ENCODE results near the gene NR1D2.

Gene NR1D2

GRCh38 chr3:23984934-23985333 lies 39.8 kb downstream of the NR1D2 start:
- no peak for TF ChIP-seq CTCF (IDR thresholded peaks at IDR 0.05; ENCODE audit: extremely low read depth, insufficient read depth, missing control alignments)
- DNase-seq (ENCODE audit: low spot score), result no peak
- in situ Hi-C loops (cut with MboI; ENCODE audit: low pct_unique_long_range_greater_than_20kb, low sequenced_read_pairs, unreplicated experiment), result loop anchor here (25.0 kb wide), 1 partner anchor 252 kb away; no protein-coding TSS in a partner anchor

- DNase-seq (ENCODE audit: low spot score), result no peak
- TF ChIP-seq CTCF (IDR thresholded peaks at IDR 0.05; ENCODE audit: extremely low read depth, insufficient read depth, missing control alignments), result no peak
- in situ Hi-C loops (cut with MboI; ENCODE audit: low pct_unique_long_range_greater_than_20kb, low sequenced_read_pairs, unreplicated experiment), result loop anchor here (25.0 kb wide), 1 partner anchor 251 kb away; no protein-coding TSS in a partner anchor
These were observed 40.9 kb downstream of the NR1D2 start for GRCh38 chr3:23985747-23986544.

GRCh38 chr3:23987356-23987755 lies 42.3 kb downstream of the NR1D2 start:
- no peak for DNase-seq (ENCODE audit: low spot score)
- in situ Hi-C loops (cut with MboI; ENCODE audit: low pct_unique_long_range_greater_than_20kb, low sequenced_read_pairs, unreplicated experiment), result loop anchor here (25.0 kb wide), 1 partner anchor 250 kb away; no protein-coding TSS in a partner anchor
- TF ChIP-seq CTCF (IDR thresholded peaks at IDR 0.05; ENCODE audit: extremely low read depth, insufficient read depth, missing control alignments), result no peak

- in situ Hi-C loops (cut with MboI; ENCODE audit: low pct_unique_long_range_greater_than_20kb, low sequenced_read_pairs, unreplicated experiment), result loop anchor here (25.0 kb wide), 1 partner anchor 246 kb away; no protein-coding TSS in a partner anchor
- no peak for DNase-seq (ENCODE audit: low spot score)
- TF ChIP-seq CTCF (IDR thresholded peaks at IDR 0.05; ENCODE audit: extremely low read depth, insufficient read depth, missing control alignments), result no peak
These were observed 46.2 kb downstream of the NR1D2 start for GRCh38 chr3:23991306-23991682.

- TF ChIP-seq CTCF (IDR thresholded peaks at IDR 0.05; ENCODE audit: extremely low read depth, insufficient read depth, missing control alignments), result no peak
- in situ Hi-C loops (cut with MboI; ENCODE audit: low pct_unique_long_range_greater_than_20kb, low sequenced_read_pairs, unreplicated experiment), result loop anchor here (25.0 kb wide), 1 partner anchor 245 kb away; no protein-coding TSS in a partner anchor
- DNase-seq (ENCODE audit: low spot score), result no peak
These were observed 46.9 kb downstream of the NR1D2 start for GRCh38 chr3:23991683-23992628.

GRCh38 chr3:23993556-23994243 lies 48.6 kb downstream of the NR1D2 start:
- in situ Hi-C loops (cut with MboI; ENCODE audit: low pct_unique_long_range_greater_than_20kb, low sequenced_read_pairs, unreplicated experiment), result loop anchor here (25.0 kb wide), 1 partner anchor 244 kb away; no protein-coding TSS in a partner anchor

More at GRCh38 chr3:23993556-23994243, 48.6 kb downstream of the NR1D2 start:
- TF ChIP-seq CTCF (IDR thresholded peaks at IDR 0.05; ENCODE audit: extremely low read depth, insufficient read depth, missing control alignments), result no peak
- DNase-seq (ENCODE audit: low spot score), result no peak

Measured in GM13977 (cell line).